Neural cell (in vitro differentiated cells): ENCODE results near the gene SDC4. TPM values are rescaled to one million over a fixed set of nuclear protein-coding genes. Genes with fewer than 3 reads are reported as not detected.

Experiments
- H2AFZ ChIP-seq: fragments of 200-600, 300-800 bp; sonication (generic), shearing (Covaris generic); 2 replicates; pipeline ENCODE4 v1.6.0; 2014; ENCODE audit warnings: low read depth, mild to moderate bottlenecking, antibody characterized with exemption, low read length, moderate library complexity
- H3F3A ChIP-seq: fragments of 200-600 bp; shearing (Covaris generic); 2 replicates; pipeline ENCODE4 v1.6.1; 2016; ENCODE audit warnings: mild to moderate bottlenecking, moderate library complexity, mixed read lengths, antibody characterized with exemption, low read length; ENCODE audit not compliant: insufficient read depth, poor library complexity, severe bottlenecking
- H3K27ac ChIP-seq: fragments of 200-600, 300-800 bp; sonication (generic), shearing (Covaris generic); 2 replicates; pipeline ENCODE4 v1.5.1; 2014; ENCODE audit warnings: mild to moderate bottlenecking, low read length, moderate library complexity
- H3K27me3 ChIP-seq: fragments of 300-800, 200-600 bp; sonication (generic), shearing (Covaris generic); 2 replicates; pipeline ENCODE4 v1.6.0; 2014; ENCODE audit warnings: mild to moderate bottlenecking, low read depth, low read length, moderate library complexity; ENCODE audit not compliant: insufficient read depth
- H3K36me3 ChIP-seq: fragments of 300-800, 200-600 bp; sonication (generic), shearing (Covaris generic); 2 replicates; pipeline ENCODE4 v1.5.1; 2014; ENCODE audit warnings: mild to moderate bottlenecking, antibody characterized with exemption, low read length, moderate library complexity; ENCODE audit not compliant: insufficient read depth
- H3K4me2 ChIP-seq: fragments of 300-800, 200-600 bp; sonication (generic), shearing (Covaris generic); 2 replicates; pipeline ENCODE4 v1.6.0; 2014; ENCODE audit warnings: mild to moderate bottlenecking, low read length
- H3K4me3 ChIP-seq: fragments of 300-800, 200-600 bp; sonication (generic), shearing (Covaris generic); 2 replicates; pipeline ENCODE4 v1.5.1; 2014; ENCODE audit warnings: mild to moderate bottlenecking, low read length, moderate library complexity
- H3K79me2 ChIP-seq: fragments of 200-600 bp; shearing (Covaris generic); replicated peaks from 2 replicates; pipeline ENCODE4 v1.6.0; 2014; ENCODE audit warnings: mild to moderate bottlenecking, low read length, moderate library complexity; ENCODE audit not compliant: insufficient read depth
- H3K9ac ChIP-seq: fragments of 300-800, 200-600 bp; sonication (generic), shearing (Covaris generic); 2 replicates; pipeline ENCODE4 v1.6.1; 2016; ENCODE audit warnings: mild to moderate bottlenecking, low read length, mixed read lengths
- H3K9me2 ChIP-seq: fragments of 200-600 bp; shearing (Covaris generic); 2 replicates; pipeline ENCODE4 v1.6.1; 2016; ENCODE audit warnings: mild to moderate bottlenecking, low read length, mixed read lengths; ENCODE audit not compliant: insufficient read depth
- H3K9me3 ChIP-seq: fragments of 200-600, 300-800 bp; sonication (generic), shearing (Covaris generic); 2 replicates; pipeline ENCODE4 v1.6.1; 2016; ENCODE audit warnings: mild to moderate bottlenecking, mixed run types, low read length, moderate library complexity, mixed read lengths
- H4K20me1 ChIP-seq: fragments of 200-600 bp; shearing (Covaris generic); 2 replicates; pipeline ENCODE4 v1.6.1; 2016; ENCODE audit warnings: mild to moderate bottlenecking, mixed run types; ENCODE audit not compliant: insufficient read depth
- EP300 ChIP-seq: fragments of 450-650 bp; conservative IDR thresholded peaks from 2 replicates; pipeline ENCODE4 v1.6.1; 2014; ENCODE audit warnings: antibody characterized with exemption, mild to moderate bottlenecking, moderate library complexity; ENCODE audit not compliant: poor library complexity, severe bottlenecking
- EZH2 ChIP-seq: fragments of 200-600, 300-800 bp; shearing (Covaris generic), sonication (generic); IDR thresholded peaks from 2 replicates; pipeline ENCODE4 v1.6.1; 2014; ENCODE audit warnings: antibody characterized with exemption, low read length, borderline replicate concordance, mild to moderate bottlenecking; ENCODE audit not compliant: insufficient read depth, poor library complexity, severe bottlenecking
- MXI1 ChIP-seq: fragments of 450-650 bp; conservative IDR thresholded peaks from 2 replicates; pipeline ENCODE4 v1.6.1; 2014; ENCODE audit warnings: antibody characterized with exemption, mild to moderate bottlenecking; ENCODE audit not compliant: poor library complexity, severe bottlenecking
- POLR2AphosphoS5 ChIP-seq: IDR thresholded peaks from 2 replicates; pipeline ENCODE4 v1.6.1; 2012
- RAD21 ChIP-seq: fragments of 450-650 bp; conservative IDR thresholded peaks from 2 replicates; pipeline ENCODE4 v1.6.1; 2014; ENCODE audit warnings: antibody characterized with exemption, mild to moderate bottlenecking, moderate library complexity
- SMC3 ChIP-seq: fragments of 450-650 bp; conservative IDR thresholded peaks from 2 replicates; pipeline ENCODE4 v1.6.1; 2014; ENCODE audit warnings: antibody characterized with exemption, mild to moderate bottlenecking, moderate library complexity; ENCODE audit not compliant: poor library complexity
- TAF1 ChIP-seq: IDR thresholded peaks from 2 replicates; pipeline ENCODE4 v1.6.1; 2012; ENCODE audit warnings: low read depth
- polyA plus RNA-seq: library from polyadenylated mRNA; depleted of rRNA; stranded (reverse); fragments of >200 nt; gene quantifications from 2 replicates; pipeline ENCODE4 v1.2.3, GENCODE V29; 2014
- TF ChIP-seq, protein P1 (sequence below): IDR thresholded peaks from 2 replicates; pipeline ENCODE4 v1.6.1; 2012; ENCODE audit warnings: borderline replicate concordance
- TF ChIP-seq, protein P2 (sequence below): fragments of 450-650 bp; IDR thresholded peaks from 2 replicates; pipeline ENCODE4 v1.5.1; 2014; ENCODE audit warnings: antibody characterized with exemption, mild to moderate bottlenecking, moderate library complexity; ENCODE audit not compliant: poor library complexity, severe bottlenecking

The SDC4 gene
- polyA plus RNA-seq, 1 donor from 2014 or later: not detected

DNA sequence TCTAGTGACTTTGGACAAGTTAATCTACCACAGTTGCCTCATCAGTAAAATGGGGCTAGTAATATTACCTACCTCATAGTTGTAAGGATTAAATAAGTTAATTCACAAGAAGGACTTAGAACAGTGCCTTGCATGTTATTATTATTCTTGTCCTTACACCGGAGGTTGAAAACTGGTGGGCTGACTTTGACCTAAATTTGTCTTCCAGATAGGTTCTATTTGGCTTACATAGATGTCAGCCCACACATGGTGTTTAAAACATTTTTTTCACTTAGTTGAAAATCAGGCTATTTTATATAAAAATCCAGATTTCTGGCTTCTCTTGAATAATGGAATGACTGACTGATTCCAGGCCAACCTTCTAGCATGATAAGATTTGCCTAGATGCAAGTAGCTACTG lies 18.0 kb upstream of the SDC4 start:
- no peak overlapping the region for H3K4me2 ChIP-seq
- H3K79me2 ChIP-seq: peaks cover 28% of the 10 kb centered on the region
- no peak overlapping the region for H2AFZ ChIP-seq
- H3K9ac ChIP-seq: no peak overlapping the region
- TF ChIP-seq, protein P1, sequence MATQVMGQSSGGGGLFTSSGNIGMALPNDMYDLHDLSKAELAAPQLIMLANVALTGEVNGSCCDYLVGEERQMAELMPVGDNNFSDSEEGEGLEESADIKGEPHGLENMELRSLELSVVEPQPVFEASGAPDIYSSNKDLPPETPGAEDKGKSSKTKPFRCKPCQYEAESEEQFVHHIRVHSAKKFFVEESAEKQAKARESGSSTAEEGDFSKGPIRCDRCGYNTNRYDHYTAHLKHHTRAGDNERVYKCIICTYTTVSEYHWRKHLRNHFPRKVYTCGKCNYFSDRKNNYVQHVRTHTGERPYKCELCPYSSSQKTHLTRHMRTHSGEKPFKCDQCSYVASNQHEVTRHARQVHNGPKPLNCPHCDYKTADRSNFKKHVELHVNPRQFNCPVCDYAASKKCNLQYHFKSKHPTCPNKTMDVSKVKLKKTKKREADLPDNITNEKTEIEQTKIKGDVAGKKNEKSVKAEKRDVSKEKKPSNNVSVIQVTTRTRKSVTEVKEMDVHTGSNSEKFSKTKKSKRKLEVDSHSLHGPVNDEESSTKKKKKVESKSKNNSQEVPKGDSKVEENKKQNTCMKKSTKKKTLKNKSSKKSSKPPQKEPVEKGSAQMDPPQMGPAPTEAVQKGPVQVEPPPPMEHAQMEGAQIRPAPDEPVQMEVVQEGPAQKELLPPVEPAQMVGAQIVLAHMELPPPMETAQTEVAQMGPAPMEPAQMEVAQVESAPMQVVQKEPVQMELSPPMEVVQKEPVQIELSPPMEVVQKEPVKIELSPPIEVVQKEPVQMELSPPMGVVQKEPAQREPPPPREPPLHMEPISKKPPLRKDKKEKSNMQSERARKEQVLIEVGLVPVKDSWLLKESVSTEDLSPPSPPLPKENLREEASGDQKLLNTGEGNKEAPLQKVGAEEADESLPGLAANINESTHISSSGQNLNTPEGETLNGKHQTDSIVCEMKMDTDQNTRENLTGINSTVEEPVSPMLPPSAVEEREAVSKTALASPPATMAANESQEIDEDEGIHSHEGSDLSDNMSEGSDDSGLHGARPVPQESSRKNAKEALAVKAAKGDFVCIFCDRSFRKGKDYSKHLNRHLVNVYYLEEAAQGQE: no peak
- TF ChIP-seq MXI1 (no peak), TAF1 (no peak), EZH2 (no peak), EP300 (no peak), SMC3 (no peak), RAD21 (no peak), POLR2AphosphoS5 (no peak)
- TF ChIP-seq, protein P2, sequence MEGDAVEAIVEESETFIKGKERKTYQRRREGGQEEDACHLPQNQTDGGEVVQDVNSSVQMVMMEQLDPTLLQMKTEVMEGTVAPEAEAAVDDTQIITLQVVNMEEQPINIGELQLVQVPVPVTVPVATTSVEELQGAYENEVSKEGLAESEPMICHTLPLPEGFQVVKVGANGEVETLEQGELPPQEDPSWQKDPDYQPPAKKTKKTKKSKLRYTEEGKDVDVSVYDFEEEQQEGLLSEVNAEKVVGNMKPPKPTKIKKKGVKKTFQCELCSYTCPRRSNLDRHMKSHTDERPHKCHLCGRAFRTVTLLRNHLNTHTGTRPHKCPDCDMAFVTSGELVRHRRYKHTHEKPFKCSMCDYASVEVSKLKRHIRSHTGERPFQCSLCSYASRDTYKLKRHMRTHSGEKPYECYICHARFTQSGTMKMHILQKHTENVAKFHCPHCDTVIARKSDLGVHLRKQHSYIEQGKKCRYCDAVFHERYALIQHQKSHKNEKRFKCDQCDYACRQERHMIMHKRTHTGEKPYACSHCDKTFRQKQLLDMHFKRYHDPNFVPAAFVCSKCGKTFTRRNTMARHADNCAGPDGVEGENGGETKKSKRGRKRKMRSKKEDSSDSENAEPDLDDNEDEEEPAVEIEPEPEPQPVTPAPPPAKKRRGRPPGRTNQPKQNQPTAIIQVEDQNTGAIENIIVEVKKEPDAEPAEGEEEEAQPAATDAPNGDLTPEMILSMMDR: no peak
- H3K27me3 ChIP-seq: no peaks in the 10 kb centered on the region
- no peaks in the 10 kb centered on the region for H4K20me1 ChIP-seq
- H3K9me2 ChIP-seq: no peaks in the 10 kb centered on the region
- no peaks in the 10 kb centered on the region for H3K36me3 ChIP-seq
- no peaks in the 10 kb centered on the region for H3K9me3 ChIP-seq
- no peak overlapping the region for H3K4me3 ChIP-seq
- H3K27ac ChIP-seq: no peak overlapping the region
- no peaks in the 10 kb centered on the region for H3F3A ChIP-seq

DNA sequence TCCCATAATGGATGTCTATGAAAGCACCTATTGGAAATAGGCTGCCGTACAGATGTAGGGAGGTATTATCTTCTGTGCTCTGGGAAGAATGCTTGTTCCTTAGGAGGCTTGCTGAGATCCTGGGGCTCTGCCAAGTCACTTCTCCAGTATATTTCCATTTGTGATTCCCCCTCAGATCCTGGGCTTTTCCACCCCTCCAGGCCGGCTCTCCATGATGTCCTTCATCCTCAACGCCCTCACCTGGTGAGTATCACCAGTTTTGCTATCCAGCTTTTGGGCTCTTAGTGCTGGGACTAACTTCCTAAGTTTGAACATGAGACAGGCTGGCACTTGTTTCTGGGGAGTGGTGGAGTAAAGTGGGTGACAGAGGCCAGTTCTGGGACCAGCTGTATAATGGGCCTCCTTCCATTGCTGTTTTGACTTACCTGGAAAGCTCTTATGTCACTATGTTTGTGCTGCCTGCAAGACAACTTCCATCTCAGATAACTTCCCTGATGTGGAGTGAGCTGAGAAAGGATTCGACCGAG lies 17.3 kb upstream of the SDC4 start:
- no peak for TF ChIP-seq RAD21
- no peak for TF ChIP-seq POLR2AphosphoS5
- no peak for TF ChIP-seq EP300
- TF ChIP-seq, protein P2: no peak
- TF ChIP-seq MXI1: no peak
- TF ChIP-seq EZH2: no peak
- TF ChIP-seq, protein P1: no peak
- TF ChIP-seq SMC3: no peak
- TF ChIP-seq TAF1: no peak
- Histone ChIP-seq H3K27ac (no peak overlapping the region), H3K4me3 (peak overlapping the region; percentile 97), H3K4me2 (peak overlapping the region; percentile 53), H3K36me3 (no peaks in the 10 kb centered on the region), H3F3A (no peaks in the 10 kb centered on the region), H4K20me1 (no peaks in the 10 kb centered on the region), H3K9me2 (no peaks in the 10 kb centered on the region), H3K27me3 (no peaks in the 10 kb centered on the region), H3K9ac (no peak overlapping the region), H3K79me2 (peaks cover 28% of the 10 kb centered on the region), H2AFZ (no peak overlapping the region), H3K9me3 (no peaks in the 10 kb centered on the region)
